HG03039 (cell line): Measurements from ENCODE around the gene TNNI3K.

Experiments
- ATAC-seq: cut with Tn5 transposase; IDR thresholded peaks from one replicate; pipeline ENCODE4 v1.9.1; 2021; ENCODE audit warnings: mild to moderate bottlenecking, moderate library complexity; ENCODE audit not compliant: unreplicated experiment

Gene TNNI3K

DNA sequence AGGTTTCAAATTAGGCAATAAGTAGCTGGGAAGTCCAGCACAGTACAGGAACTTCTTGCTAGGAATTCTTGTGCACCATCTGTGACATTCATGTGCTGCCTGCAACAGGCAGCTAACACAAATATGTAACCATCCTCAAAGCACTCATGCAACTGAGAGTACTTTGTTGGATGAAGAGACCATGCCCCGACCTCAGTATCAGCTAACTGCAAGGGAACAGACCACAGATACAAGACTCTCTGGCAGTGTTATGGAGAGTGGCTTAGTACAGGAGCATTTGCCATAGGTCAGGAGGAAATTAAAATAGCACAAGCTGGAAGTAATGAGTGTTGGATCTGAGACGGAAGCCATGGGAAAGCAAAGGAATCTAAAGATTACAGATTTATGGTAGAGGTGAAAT, 153.7 kb downstream of the TNNI3K start:
- no peak for ATAC-seq

DNA sequence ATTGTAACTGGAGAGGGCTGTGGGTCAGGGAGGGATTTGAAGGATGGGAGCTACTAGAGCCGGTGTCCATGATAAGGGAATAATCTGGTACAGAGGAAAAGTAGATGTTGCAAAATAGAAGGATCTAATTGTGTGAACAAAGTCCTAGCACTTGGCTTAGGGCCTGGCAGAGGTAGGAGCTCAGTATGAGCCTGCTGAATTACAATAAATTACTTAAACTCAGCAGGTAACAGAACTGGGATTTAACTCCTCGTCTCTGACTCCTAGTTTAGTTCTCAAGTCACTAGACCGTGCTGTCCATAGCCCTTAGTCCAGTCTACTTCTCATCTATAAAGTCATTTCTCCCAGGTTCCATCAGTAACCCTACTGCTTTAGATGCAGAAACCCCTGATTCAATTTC, 157.0 kb downstream of the TNNI3K start:
- no peak for ATAC-seq

- ATAC-seq: no peak
Observed at GRCh38 chr1:74392840-74393239, 157.7 kb downstream of the TNNI3K start.

DNA sequence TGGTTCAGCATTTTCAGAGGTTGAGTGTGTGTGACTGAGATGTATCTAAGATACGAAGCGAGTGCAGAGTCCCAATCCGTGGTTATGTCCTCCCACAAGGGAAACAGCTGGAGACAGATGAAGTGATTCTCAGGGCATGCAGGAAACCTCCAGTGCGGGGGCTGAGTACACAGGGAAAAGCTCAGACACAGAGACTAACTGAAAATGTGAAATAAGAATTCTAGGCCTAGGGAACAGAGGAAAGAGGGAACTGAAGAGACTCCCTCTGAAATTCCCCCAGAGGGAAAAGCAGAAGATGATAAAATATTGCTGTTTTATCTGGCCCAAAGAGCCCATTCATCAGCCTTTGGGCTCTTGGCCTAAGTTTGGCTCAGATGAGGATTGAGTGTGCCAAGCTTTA, 160.4 kb downstream of the TNNI3K start:
- ATAC-seq: no peak

DNA sequence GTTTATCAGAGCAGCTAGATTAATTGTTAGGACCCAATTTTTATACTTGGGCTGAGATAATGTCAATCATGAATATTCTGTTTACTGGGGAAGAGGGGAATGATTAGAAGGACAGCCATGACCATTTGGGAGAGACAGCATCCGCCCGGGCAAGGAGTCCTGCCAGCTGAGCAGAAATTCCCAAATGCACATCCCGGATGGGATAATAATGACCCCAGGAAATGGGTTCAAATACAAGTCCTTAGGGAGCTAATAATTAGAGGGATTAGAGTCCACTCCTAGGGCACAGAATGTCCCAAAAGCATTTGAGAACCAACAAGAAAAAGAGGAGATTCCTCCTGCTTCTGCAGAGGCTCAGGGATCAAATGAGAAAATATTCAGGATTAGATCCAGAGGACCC, 161.3 kb downstream of the TNNI3K start:
- ATAC-seq: no peak

DNA sequence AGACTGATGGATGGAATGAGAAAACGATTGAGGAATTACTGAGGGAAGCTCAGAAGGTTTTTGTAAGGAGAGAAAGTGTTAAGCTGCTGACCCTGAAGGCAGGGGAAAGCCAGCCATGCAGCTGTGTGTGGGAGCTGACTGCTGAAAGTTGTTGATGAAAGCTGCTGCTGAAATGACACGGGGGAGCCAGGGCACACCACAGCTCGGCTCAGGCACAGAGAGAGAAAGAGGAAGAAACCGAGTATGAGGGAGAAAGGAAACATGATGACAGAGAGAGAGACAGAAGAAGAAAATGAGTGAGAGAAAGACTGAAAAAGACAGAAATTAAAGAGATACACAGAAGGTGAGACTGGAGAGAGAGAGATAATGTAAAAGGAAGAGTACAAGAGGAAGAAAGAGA, 161.7 kb downstream of the TNNI3K start:
- ATAC-seq: peak; percentile 40

- ATAC-seq: peak; percentile 85
Observed at GRCh38 chr1:74399249-74399648, 164.1 kb downstream of the TNNI3K start.

- ATAC-seq: no peak
Observed at GRCh38 chr1:74402873-74403272, 167.7 kb downstream of the TNNI3K start.

DNA sequence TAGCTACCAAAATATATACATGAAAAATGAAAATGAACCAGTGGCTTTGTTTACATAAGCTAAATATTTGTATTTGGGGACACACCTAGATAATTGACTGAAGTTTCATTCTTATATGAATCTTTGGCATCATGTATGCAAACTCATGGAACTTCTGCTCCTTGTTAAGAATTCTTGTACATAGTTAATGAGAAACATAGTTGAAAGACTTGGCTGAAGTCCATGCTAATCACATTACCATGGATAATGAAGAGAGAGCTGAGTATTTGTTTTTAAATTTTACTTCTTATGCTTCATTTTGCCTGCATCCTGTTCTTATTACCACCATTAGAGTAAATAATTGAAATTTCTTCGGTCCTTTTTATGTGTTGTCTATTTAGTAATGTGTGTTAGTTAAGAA, 168.4 kb downstream of the TNNI3K start:
- ATAC-seq: no peak

DNA sequence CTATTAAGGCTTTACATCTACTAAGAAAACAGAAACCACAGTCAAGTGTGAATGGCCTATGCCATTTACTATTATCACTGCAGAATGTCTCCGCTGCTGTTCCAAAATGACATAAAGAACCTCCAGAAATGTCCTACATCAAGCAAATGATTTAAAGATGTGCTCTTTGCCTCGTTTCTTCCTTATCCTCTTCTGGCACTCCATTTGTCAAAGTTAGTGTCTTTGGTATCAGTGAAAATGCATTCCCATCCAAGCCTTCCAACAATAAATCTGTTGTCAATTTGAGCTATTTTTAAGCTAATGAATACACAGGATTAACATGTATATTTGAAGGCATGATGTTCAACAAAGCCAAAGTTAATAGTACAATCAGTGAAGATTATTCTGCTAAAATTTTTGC, 171.6 kb downstream of the TNNI3K start:
- ATAC-seq: no peak

DNA sequence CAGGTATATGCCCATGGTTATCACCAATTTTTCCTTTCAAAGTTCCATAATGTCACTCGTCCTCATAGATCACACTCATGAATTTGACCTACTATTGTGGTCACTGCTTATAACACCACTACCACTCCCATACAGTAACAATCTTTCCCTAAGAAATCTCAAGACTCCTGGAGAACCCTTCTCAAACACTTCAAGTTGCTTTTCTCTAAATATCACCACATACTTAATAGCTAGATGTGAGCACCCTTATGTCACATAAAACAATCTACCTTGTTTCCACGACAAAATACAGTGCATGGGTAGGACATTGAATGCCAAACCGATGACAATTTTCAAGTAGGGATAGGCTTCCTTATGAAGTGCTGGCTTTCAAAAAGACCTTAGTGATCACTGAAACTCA, 172.7 kb downstream of the TNNI3K start:
- ATAC-seq: no peak

DNA sequence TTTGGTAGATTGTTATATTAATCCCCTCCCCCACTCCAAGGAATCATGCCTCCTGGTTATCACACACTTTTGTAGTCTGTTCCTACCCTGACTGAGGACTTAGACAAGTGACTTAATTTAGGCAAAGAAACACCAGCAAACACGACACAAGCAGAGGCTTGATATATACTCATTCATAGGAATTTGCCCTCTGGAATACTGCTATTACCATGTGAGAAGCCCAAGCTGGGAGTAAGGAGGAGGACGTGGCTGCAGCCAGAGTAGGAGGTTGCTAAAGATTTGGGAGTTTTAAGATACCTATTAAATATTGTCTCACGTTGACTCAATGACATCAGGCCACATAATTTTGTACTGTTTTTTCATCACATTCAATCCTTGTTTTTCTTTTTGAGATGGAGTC, 177.1 kb downstream of the TNNI3K start:
- ATAC-seq: no peak

DNA sequence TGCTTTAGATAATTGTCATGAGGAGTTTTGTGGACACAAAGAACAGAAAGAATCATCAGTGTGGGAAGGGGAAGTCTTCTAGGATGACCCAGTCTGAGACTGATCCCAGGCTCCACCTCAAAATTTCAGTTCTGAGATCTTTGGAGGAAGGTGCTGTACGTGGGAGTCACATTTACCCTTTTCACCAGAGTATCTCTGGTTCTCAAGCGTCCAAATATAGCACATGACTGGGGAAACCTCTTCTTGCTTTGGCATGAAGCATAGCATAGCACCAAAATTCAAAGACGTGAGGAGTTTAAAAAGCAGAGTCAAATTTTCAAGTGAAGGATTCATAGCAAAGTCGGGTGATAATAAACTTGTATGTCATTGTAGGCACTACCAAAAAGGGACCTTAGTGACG, 180.7 kb downstream of the TNNI3K start:
- no peak for ATAC-seq

DNA sequence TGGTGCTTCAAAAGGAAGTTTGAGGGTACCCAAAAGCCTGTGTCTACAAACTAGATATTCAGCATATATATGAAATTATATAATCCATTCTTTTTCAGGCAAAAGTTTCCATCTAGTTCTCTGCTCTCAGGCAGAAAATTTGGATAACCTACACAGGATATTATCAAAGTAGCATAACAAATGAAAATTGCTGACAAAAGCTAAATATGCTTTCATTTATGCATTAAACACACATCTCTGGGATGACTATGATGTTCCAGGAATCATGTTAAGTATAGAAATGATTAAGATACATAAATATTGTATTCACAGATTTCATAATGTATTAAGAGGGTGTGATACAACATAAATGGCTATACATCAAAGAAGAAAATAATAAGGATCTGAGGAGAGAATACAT, 184.4 kb downstream of the TNNI3K start:
- no peak for ATAC-seq

DNA sequence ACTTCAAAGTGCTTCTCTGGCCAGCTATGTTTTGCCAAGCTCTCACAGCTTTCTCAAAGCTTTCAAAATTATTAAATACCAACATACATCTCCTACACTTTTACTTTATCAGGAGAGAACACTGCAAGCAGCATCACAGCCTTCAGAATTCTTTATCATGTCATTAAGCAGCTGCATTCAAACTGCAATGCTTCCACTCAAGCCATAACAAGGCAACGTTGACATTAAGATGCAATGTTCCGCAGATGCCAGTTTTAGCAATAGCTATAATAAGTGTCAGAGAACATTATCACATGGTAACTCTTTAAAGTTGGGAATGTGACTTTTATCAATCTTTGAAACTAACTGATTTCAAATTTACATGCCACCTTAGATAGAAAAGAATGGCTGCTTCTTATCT, 185.3 kb downstream of the TNNI3K start:
- no peak for ATAC-seq

DNA sequence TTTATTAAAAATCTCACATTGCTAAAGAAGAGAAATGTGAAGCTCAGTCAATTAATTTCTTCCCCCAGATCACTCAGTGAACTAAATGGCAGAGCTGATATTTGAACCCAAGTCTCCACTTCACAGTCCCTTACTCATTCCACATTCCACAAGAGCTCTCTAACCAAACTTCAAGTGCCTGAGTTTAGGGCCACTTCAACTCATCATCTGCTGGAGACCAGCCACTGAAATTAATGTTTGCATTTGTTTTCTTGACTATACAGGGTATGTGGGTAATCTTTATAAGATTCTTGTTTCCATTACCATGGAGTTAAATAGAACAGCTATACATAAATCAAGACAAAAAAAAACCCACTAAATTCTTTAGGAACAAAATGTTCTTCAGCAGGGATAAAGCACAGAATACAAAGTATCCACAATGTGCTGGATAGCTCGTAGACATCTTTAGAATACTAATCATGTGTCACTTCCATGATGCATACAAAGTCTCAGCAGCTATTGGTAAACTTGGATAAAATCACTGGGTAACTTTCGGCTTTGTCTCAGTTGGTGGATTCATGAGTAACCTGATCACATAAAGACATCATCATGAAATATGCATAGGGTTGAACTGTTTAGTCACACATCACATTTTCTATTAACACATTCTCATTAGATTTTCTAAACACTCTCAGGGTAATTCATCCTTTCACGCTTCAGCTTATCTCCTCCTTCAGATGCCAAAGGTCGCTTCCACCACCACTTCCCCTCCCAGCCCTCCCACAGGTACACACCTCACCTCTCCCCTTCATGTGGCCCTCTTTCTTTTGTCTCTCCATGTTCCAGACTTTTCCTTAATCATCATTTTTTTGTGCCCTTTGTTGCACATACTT, 187.5 kb downstream of the TNNI3K start:
- ATAC-seq: no peak

GRCh38 chr1:74423471-74423870, 188.3 kb downstream of the TNNI3K start:
- no peak for ATAC-seq

DNA sequence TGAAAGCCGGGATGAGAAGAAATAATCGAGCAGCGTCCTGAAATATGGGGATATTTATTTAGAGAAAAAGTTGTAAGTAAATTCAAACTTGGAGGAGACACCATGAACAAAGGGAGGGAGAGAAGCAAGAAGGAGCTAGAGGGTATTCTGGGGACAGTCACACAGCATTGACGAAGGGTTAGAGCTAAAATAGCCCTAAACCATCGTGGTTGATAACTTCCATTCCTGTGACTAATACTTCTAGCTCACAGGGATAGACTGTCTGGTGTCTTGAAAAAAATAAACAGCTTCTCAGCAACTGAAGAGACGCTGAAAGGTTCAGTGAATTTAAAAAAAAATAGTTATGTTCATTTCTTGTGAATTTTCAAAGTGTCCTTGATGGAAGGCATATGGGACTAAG, 190.5 kb downstream of the TNNI3K start:
- no peak for ATAC-seq

GRCh38 chr1:74426208-74426937, 191.2 kb downstream of the TNNI3K start:
- ATAC-seq: no peak

DNA sequence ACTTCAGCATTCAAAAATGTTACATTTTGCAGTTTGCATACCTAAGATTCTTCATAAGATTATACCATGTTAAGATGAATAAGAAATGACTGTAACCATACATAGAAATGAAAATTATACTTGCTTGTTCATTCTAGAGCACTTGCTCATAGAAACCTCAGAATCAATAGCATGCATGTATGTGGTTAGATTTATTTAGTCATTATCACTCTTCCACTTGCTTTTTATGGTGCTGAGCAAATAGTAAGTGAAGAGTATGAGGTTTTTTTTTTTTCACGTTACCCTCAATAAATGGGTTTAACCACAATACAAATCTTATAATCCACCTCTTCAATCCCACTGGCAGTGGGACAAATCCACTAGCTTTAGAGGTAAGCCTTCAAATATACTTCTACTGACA, 192.5 kb downstream of the TNNI3K start:
- ATAC-seq: no peak

DNA sequence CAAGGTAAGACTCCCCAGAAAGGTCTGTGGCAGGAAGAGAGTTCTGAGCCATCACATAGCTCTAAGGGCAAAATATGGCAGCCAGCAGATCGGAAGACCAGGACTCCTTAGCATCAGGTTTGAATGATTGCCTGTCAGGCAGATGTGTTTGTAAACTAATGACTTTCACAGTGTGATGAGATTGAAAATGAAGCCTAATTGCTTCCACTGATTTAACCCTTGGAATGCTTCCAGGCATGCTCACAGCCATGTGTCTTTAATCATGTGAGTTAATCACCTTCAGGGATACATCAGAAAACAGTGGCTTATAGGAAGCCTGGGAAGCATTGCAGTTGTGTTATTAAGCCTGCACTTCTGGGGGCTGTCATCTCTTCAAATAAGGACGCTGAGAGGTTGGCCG, 194.4 kb downstream of the TNNI3K start:
- no peak for ATAC-seq

DNA sequence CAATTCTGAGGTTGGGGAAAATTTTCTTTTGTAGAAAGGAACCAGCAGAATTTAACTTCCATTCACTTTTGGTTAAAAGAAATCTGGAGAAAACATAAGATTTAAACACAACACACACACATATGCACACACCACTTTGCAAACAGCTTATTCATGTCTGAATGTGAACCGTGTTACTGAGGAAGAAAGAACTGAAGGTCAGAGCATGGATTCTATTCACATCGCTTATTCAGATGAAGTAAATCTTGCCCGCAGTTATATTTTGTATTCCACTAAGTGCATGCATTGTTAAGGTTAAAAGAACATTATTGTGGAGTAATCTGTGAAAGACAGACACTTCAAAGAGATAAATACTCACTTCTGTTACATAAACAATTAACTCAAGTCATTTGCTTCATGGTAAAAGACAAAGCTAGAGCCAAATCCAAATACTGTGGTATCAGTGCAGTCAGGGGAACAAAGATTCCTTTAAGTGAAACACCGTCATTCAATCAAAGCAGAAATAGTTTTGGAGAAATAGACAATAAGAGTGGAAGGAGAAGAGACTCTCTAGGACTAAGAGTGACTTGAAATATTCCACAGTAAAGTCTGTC, 195.3 kb downstream of the TNNI3K start:
- no peak for ATAC-seq
